H9 (cell line): ENCODE measurements around the gene UQCR10. TPM values are rescaled to one million over a fixed set of nuclear protein-coding genes. Genes with fewer than 3 reads are reported as not detected.
A peak's percentile ranks its signal among the peaks of the same experiment; 100 is the strongest.

Source experiments
- DNase-seq: peaks from one replicate; pipeline ENCODE4 v3.0.0-alpha.2; 2017
- H2AFZ ChIP-seq: one replicate; pipeline ENCODE4 v1.6.1; 2013; ENCODE audit warnings: mild to moderate bottlenecking, low read length, control low read depth, moderate library complexity
- H2AK5ac ChIP-seq: 2 replicates; pipeline ENCODE4 v1.6.1; 2013; ENCODE audit warnings: low read length, control low read depth, mixed read lengths; ENCODE audit not compliant: insufficient read length
- H2BK120ac ChIP-seq: one replicate; pipeline ENCODE4 v1.6.1; 2013; ENCODE audit warnings: low read depth, mild to moderate bottlenecking, low read length, control low read depth, inconsistent platforms; ENCODE audit not compliant: poor library complexity, severe bottlenecking
- H2BK12ac ChIP-seq: 2 replicates; pipeline ENCODE4 v1.6.1; 2013; ENCODE audit warnings: low read length, control low read depth, mixed read lengths, low read depth; ENCODE audit not compliant: insufficient read length
- H2BK15ac ChIP-seq: 2 replicates; pipeline ENCODE4 v1.6.1; 2013; ENCODE audit warnings: low read depth, low read length, control low read depth
- H2BK20ac ChIP-seq: one replicate; pipeline ENCODE4 v1.6.1; 2013; ENCODE audit warnings: low read depth, mild to moderate bottlenecking, low read length, control low read depth, inconsistent platforms; ENCODE audit not compliant: poor library complexity, severe bottlenecking
- H2BK5ac ChIP-seq: 2 replicates; pipeline ENCODE4 v1.6.1; 2013; ENCODE audit warnings: low read length, control low read depth, mixed read lengths; ENCODE audit not compliant: insufficient read length
- H3K14ac ChIP-seq: 2 replicates; pipeline ENCODE4 v1.6.1; 2013; ENCODE audit warnings: low read length, control low read depth; ENCODE audit not compliant: insufficient read depth
- H3K18ac ChIP-seq: 2 replicates; pipeline ENCODE4 v1.6.1; 2013; ENCODE audit warnings: low read depth, mild to moderate bottlenecking, mixed read lengths, low read length, control low read depth; ENCODE audit not compliant: insufficient read length
- H3K23ac ChIP-seq: 2 replicates; pipeline ENCODE4 v1.6.1; 2013; ENCODE audit warnings: low read length, control low read depth, mixed read lengths, low read depth; ENCODE audit not compliant: insufficient read length
- H3K23me2 ChIP-seq: 2 replicates; pipeline ENCODE4 v1.6.1; 2013; ENCODE audit warnings: low read depth, mild to moderate bottlenecking, mixed read lengths, low read length, control low read depth; ENCODE audit not compliant: insufficient read length, poor library complexity, severe bottlenecking
- H3K27ac ChIP-seq: 2 replicates; pipeline ENCODE4 v1.5.1; 2013; ENCODE audit warnings: low read length, control low read depth, mixed read lengths, low read depth; ENCODE audit not compliant: insufficient read length
- H3K27me3 ChIP-seq: 2 replicates; pipeline ENCODE4 v1.6.1; 2013; ENCODE audit warnings: low read length, control low read depth, inconsistent platforms; ENCODE audit not compliant: insufficient read depth
- H3K4ac ChIP-seq: 2 replicates; pipeline ENCODE4 v1.6.1; 2013; ENCODE audit warnings: low read depth, mild to moderate bottlenecking, control low read depth, inconsistent platforms, low read length, moderate library complexity
- H3K4me1 ChIP-seq: 2 replicates; pipeline ENCODE4 v1.6.1; 2013; ENCODE audit warnings: low read length, control low read depth, inconsistent platforms; ENCODE audit not compliant: insufficient read depth
- H3K4me2 ChIP-seq: 2 replicates; pipeline ENCODE4 v1.6.1; 2013; ENCODE audit warnings: low read length, control low read depth, mixed read lengths; ENCODE audit not compliant: insufficient read length, insufficient read depth
- H3K56ac ChIP-seq: 2 replicates; pipeline ENCODE4 v1.6.1; 2013; ENCODE audit warnings: low read depth, mild to moderate bottlenecking, mixed read lengths, low read length, control low read depth; ENCODE audit not compliant: insufficient read length
- H3K79me1 ChIP-seq: 2 replicates; pipeline ENCODE4 v1.6.1; 2013; ENCODE audit warnings: low read depth, mild to moderate bottlenecking, moderate library complexity, low read length, control low read depth, inconsistent platforms; ENCODE audit not compliant: insufficient read depth, poor library complexity, severe bottlenecking
- H3K79me2 ChIP-seq: 2 replicates; pipeline ENCODE4 v1.6.1; 2013; ENCODE audit warnings: low read length, control low read depth, inconsistent platforms; ENCODE audit not compliant: insufficient read depth
- H3K9ac ChIP-seq: 2 replicates; pipeline ENCODE4 v1.6.1; 2013; ENCODE audit warnings: low read length, control low read depth, mixed read lengths; ENCODE audit not compliant: insufficient read length; ENCODE audit errors: extremely low read depth
- H3K9me3 ChIP-seq: one replicate; pipeline ENCODE4 v1.6.1; 2013; ENCODE audit warnings: low read depth, low read length, inconsistent platforms; ENCODE audit not compliant: control insufficient read depth
- H3T11ph ChIP-seq: one replicate; pipeline ENCODE4 v1.6.1; 2013; ENCODE audit warnings: mild to moderate bottlenecking, low read length, control low read depth, inconsistent platforms
- H4K20me1 ChIP-seq: one replicate; pipeline ENCODE4 v1.6.1; 2013; ENCODE audit not compliant: control insufficient read depth, insufficient read length, insufficient read depth
- H4K5ac ChIP-seq: 2 replicates; pipeline ENCODE4 v1.6.1; 2013; ENCODE audit warnings: low read depth, mild to moderate bottlenecking, mixed read lengths, low read length, control low read depth; ENCODE audit not compliant: insufficient read length
- H4K8ac ChIP-seq: replicated peaks from 2 replicates; pipeline ENCODE4 v1.6.1; 2013; ENCODE audit warnings: low read length, control low read depth, mixed read lengths, low read depth; ENCODE audit not compliant: insufficient read length
- H4K91ac ChIP-seq: 2 replicates; pipeline ENCODE4 v1.6.1; 2013; ENCODE audit warnings: low read depth, mild to moderate bottlenecking, moderate library complexity, mixed read lengths, low read length, control low read depth; ENCODE audit not compliant: insufficient read length
- H3K27ac Mint-ChIP-seq, 3 experiments: 2 replicates in 2 of 3; 3 replicates in 1 of 3; pipeline ENCODE4 v1.8.0; 2020 to 2021; ENCODE audit warnings: mixed read lengths in 3 of 3, mild to moderate bottlenecking in 1 of 3, moderate library complexity in 1 of 3
- H3K27me3 Mint-ChIP-seq: 2 replicates; pipeline ENCODE4 v1.8.0; 2021; ENCODE audit warnings: low read depth, mild to moderate bottlenecking, moderate library complexity, mixed read lengths
- H3K36me3 Mint-ChIP-seq, 3 experiments: 2 replicates in 2 of 3; 3 replicates in 1 of 3; pipeline ENCODE4 v1.8.0; 2020 to 2021; ENCODE audit warnings: low read depth in 3 of 3, mixed read lengths in 3 of 3; ENCODE audit not compliant: insufficient read depth in 1 of 3
- H3K4me1 Mint-ChIP-seq, 2 experiments: 2 replicates each; pipeline ENCODE4 v1.8.0; 2020; ENCODE audit warnings: mixed read lengths in 2 of 2
- H3K4me3 Mint-ChIP-seq, 2 experiments: 2 replicates in 1 of 2; 3 replicates in 1 of 2; pipeline ENCODE4 v1.8.0; 2020 to 2021; ENCODE audit warnings: mild to moderate bottlenecking in 2 of 2, mixed read lengths in 2 of 2, moderate library complexity in 1 of 2
- H3K9me3 Mint-ChIP-seq, 2 experiments: 2 replicates in 1 of 2; 3 replicates in 1 of 2; pipeline ENCODE4 v1.8.0; 2020; ENCODE audit warnings: mild to moderate bottlenecking in 2 of 2, mixed read lengths in 2 of 2, moderate library complexity in 1 of 2
- WGBS: extraction: QIAGEN DNeasy Blood & Tissue Kit; methylation state at CpG from one replicate; pipeline ENCODE4 v1.1.7; 2013; ENCODE audit warnings: missing lambda C conversion rate, low lambda C conversion rate, mixed read lengths; ENCODE audit not compliant: insufficient read length; ENCODE audit errors: extremely low coverage; 5-methylcytosine and 5-hydroxymethylcytosine counted together
- total RNA-seq: library from RNA; stranded (reverse); gene quantifications from 2 replicates; pipeline ENCODE4 v1.2.1, GENCODE V29; 2021
- TF ChIP-seq, protein P1 (sequence below): fragments of 200-600 bp; sonication (generic); conservative IDR thresholded peaks from 3 replicates; pipeline ENCODE4 v1.8.0; 2021; ENCODE audit warnings: antibody characterized with exemption, mild to moderate bottlenecking

UQCR10 gene
- total RNA-seq, 1 experiment from 2014 or later, result 124 TPM

DNA sequence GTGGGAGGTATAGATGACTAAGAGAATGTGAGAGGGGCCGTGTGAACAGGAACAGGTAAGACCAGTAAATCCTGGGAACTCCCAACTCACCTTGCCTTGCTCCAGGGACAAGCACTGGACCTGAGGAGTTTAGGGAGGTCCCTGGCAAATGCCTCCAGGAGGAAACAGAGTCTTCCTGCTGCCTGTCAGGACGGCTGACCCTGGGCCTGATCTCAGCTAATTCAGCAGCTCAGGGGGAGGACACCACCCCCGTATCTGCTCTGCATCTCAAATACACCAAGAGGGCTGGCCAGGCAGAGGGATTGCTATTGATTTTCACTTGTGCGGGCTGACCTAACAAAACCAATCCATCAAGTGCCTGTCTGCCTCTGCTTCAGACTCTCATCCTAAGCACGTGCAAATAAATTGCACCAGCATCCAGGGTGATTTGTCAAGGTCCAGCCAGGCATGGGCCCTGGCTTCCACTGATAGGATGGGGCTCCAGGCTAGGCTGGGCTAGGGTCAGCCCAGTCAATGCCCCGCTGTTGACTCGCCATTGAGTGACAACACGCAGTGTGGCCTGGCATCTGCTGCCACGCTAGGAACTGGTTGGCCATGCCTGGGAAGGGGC, 20.3 kb downstream of the UQCR10 start:
- Mint-ChIP-seq H3K27me3 (no peaks in the 10 kb centered on the region), H3K4me1 (peaks cover 17 to 31% of the 10 kb centered on the region in 2 experiments), H3K9me3 (no peaks in the 10 kb centered on the region), H3K27ac (peak overlapping the region in 2 of 3 experiments; percentile 23 to 60; a peak in 5 of 7 replicates), H3K36me3 (peaks cover 2 to 44% (median 29%) of the 10 kb centered on the region in 3 experiments; a peak in 6 of 7 replicates), H3K4me3 (no peak overlapping the region)
- no peak overlapping the region for H2BK12ac ChIP-seq
- H2AK5ac ChIP-seq, result no peak overlapping the region
- no peaks in the 10 kb centered on the region for H3K23me2 ChIP-seq
- no peaks in the 10 kb centered on the region for H4K20me1 ChIP-seq
- no peak overlapping the region for H3K14ac ChIP-seq
- no peak overlapping the region for H3K4me2 ChIP-seq
- TF ChIP-seq, protein P1, sequence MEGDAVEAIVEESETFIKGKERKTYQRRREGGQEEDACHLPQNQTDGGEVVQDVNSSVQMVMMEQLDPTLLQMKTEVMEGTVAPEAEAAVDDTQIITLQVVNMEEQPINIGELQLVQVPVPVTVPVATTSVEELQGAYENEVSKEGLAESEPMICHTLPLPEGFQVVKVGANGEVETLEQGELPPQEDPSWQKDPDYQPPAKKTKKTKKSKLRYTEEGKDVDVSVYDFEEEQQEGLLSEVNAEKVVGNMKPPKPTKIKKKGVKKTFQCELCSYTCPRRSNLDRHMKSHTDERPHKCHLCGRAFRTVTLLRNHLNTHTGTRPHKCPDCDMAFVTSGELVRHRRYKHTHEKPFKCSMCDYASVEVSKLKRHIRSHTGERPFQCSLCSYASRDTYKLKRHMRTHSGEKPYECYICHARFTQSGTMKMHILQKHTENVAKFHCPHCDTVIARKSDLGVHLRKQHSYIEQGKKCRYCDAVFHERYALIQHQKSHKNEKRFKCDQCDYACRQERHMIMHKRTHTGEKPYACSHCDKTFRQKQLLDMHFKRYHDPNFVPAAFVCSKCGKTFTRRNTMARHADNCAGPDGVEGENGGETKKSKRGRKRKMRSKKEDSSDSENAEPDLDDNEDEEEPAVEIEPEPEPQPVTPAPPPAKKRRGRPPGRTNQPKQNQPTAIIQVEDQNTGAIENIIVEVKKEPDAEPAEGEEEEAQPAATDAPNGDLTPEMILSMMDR, result no peak
- no peak overlapping the region for H2BK120ac ChIP-seq
- H4K91ac ChIP-seq, result no peak overlapping the region
- WGBS, result no CpG with 5 or more reads among the region's 9 CpGs
- H3K27me3 ChIP-seq, result no peaks in the 10 kb centered on the region
- no peak overlapping the region for H2BK5ac ChIP-seq
- no peak for DNase-seq
- H3K4ac ChIP-seq, result no peak overlapping the region
- no peak overlapping the region for H4K5ac ChIP-seq
- no peak overlapping the region for H2BK20ac ChIP-seq
- no peaks in the 10 kb centered on the region for H3K9me3 ChIP-seq
- no peaks in the 10 kb centered on the region for H3K79me2 ChIP-seq
- H3K79me1 ChIP-seq, result no peaks in the 10 kb centered on the region
- no peaks in the 10 kb centered on the region for H3K4me1 ChIP-seq
- no peak overlapping the region for H3K9ac ChIP-seq
- no peak overlapping the region for H2AFZ ChIP-seq
- H3K27ac ChIP-seq, result no peak overlapping the region
- no peak overlapping the region for H2BK15ac ChIP-seq
- H3K23ac ChIP-seq, result no peak overlapping the region
- no peak overlapping the region for H3K18ac ChIP-seq
- H3T11ph ChIP-seq, result no peak overlapping the region
- H3K56ac ChIP-seq, result no peak overlapping the region
- no peak overlapping the region for H4K8ac ChIP-seq
